ENCODE results near the gene SCN5A. TPM values are rescaled to one million over a fixed set of nuclear protein-coding genes. Genes with fewer than 3 reads are reported as not detected.

SCN5A gene
- total RNA-seq, result 1.7 and 4.2 TPM in 2 replicates
- long read RNA-seq, partial matches to known transcripts, result 1 of 1 reads
- long read RNA-seq, other reads (novel, unspliced or antisense), result 0 of 1 reads

DNA sequence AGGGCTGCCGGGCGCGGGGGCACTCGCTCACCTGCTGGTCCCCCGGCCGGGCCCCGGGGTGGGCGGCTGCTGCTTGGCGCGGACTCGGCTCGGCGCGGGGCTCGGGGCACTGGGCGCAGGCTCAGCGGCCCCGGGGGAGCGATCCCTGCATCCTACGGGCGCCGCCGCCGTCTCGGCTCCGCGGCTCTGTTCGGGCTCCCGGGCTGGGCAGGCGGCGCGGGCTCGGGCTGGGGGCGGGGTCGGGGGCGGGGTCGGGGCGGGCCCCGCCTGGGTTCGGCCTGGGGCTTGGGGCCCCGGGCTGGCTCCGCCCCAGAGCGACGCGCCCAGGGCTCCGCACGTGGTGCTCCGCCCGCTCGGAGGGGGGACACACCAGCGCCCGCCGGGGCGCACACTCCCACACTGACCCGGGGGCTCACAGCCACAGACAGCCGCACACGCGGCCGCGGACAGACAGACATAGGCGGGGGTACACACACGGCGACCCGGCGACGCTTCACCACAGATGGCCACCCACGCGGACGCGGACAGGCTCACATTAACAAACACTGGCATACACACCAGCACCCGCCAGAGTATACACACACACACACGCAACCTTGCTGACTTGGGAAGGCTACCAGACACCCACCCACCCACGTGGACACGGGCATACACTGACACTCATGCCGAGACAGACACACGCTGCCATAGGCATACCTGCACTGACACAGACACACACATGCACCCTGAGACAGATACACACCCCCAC is at the start of gene SCN5A:
Gene SCN5A (minus strand): TSS at position 188 of the 748 bp plus-strand sequence. CDS start 16,380 bp downstream, outside the sequence.
- TF ChIP-seq, protein P1, sequence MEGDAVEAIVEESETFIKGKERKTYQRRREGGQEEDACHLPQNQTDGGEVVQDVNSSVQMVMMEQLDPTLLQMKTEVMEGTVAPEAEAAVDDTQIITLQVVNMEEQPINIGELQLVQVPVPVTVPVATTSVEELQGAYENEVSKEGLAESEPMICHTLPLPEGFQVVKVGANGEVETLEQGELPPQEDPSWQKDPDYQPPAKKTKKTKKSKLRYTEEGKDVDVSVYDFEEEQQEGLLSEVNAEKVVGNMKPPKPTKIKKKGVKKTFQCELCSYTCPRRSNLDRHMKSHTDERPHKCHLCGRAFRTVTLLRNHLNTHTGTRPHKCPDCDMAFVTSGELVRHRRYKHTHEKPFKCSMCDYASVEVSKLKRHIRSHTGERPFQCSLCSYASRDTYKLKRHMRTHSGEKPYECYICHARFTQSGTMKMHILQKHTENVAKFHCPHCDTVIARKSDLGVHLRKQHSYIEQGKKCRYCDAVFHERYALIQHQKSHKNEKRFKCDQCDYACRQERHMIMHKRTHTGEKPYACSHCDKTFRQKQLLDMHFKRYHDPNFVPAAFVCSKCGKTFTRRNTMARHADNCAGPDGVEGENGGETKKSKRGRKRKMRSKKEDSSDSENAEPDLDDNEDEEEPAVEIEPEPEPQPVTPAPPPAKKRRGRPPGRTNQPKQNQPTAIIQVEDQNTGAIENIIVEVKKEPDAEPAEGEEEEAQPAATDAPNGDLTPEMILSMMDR (IDR thresholded peaks at IDR 0.05; ENCODE audit: unreplicated experiment), result no peak
- DNase-seq (ENCODE audit: low spot score, unreplicated experiment), result no peak
- Mint-ChIP-seq H3K9me3 (ENCODE audit: low read depth) (no peaks in the 10 kb centered on the region), H3K36me3 (ENCODE audit: insufficient read depth) (no peaks in the 10 kb centered on the region), H3K4me3 (ENCODE audit: low read depth) (peak within 1 kb of the TSS; percentile 70), H3K27ac (no peak within 1 kb of the TSS), H3K27me3 (peaks cover 15% of the 10 kb centered on the region), H3K4me1 (ENCODE audit: low read depth) (peaks cover 3% of the 10 kb centered on the region)

DNA sequence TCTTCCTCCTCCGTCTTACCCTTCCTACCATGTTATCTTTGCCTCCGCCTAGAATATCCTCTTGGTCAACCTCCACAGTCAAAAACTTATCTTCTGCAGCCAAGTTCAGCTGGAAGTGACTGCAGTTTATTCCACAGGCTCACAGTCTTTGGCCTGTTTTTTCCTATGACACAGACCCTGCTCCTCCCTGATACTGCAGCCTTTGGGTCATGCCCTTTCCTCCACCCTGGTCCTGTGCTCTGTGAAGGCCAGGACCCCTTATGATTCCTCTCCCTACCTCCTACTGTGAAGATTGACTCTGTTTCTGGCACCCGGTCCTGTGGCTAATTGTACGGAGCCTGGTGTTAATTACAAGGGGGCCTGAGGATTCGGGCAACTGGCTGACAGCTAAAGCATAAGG is 49.3 kb upstream of the SCN5A start:
- DNase-seq (ENCODE audit: low spot score, unreplicated experiment), result no peak
- Mint-ChIP-seq H3K27ac (no peak overlapping the region), H3K9me3 (ENCODE audit: low read depth) (no peaks in the 10 kb centered on the region), H3K27me3 (peaks cover 8% of the 10 kb centered on the region), H3K36me3 (ENCODE audit: insufficient read depth) (no peaks in the 10 kb centered on the region), H3K4me3 (ENCODE audit: low read depth) (no peak overlapping the region), H3K4me1 (ENCODE audit: low read depth) (no peaks in the 10 kb centered on the region)
- TF ChIP-seq, protein P1 (IDR thresholded peaks at IDR 0.05; ENCODE audit: unreplicated experiment), result no peak

DNA sequence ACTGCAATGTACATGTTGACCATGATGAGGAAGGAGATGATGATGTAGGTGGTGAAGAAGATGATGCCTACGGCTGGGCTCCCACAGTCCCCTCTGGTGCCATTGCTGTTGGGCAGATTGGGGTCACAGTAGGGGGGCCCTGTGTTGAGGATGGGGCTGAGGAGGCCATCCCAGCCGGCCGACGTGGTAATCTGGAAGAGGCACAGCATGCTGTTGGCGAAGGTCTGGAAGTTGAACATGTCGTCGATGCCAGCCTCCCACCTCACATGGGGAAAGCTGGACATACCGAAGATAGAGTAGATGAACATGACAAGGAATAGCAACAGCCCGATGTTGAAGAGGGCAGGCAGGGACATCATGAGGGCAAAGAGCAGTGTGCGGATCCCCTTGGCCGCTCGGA is 48.6 kb upstream of the SCN5A start:
- Mint-ChIP-seq H3K4me1 (ENCODE audit: low read depth) (no peaks in the 10 kb centered on the region), H3K4me3 (ENCODE audit: low read depth) (no peak overlapping the region), H3K36me3 (ENCODE audit: insufficient read depth) (no peaks in the 10 kb centered on the region), H3K27ac (no peak overlapping the region), H3K9me3 (ENCODE audit: low read depth) (no peaks in the 10 kb centered on the region), H3K27me3 (peaks cover 8% of the 10 kb centered on the region)
- TF ChIP-seq, protein P1 (IDR thresholded peaks at IDR 0.05; ENCODE audit: unreplicated experiment), result no peak
- no peak for DNase-seq (ENCODE audit: low spot score, unreplicated experiment)

DNA sequence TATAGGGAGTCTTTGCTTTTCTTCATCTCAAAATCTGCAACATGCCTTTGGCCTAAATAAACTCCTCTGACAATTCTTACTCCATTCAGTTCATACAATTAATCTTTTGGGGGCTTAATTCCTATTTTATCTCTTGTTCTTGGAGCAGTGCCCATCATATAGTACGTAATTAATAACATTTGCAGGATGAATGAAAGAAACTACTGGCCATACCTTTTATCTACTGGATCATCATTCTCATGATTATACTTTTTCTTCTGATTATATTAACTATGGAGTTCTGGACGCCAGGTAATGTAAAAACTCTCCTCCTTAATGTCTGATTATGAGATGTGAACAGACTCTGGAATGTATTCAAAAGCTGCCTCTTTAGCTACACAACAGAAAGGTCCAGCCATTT is 46.5 kb upstream of the SCN5A start:
- DNase-seq (ENCODE audit: low spot score, unreplicated experiment), result no peak
- TF ChIP-seq, protein P1 (IDR thresholded peaks at IDR 0.05; ENCODE audit: unreplicated experiment), result no peak
- Mint-ChIP-seq H3K27me3 (peaks cover 4% of the 10 kb centered on the region), H3K4me1 (ENCODE audit: low read depth) (no peaks in the 10 kb centered on the region), H3K36me3 (ENCODE audit: insufficient read depth) (no peaks in the 10 kb centered on the region), H3K4me3 (ENCODE audit: low read depth) (no peak overlapping the region), H3K27ac (no peak overlapping the region), H3K9me3 (ENCODE audit: low read depth) (no peaks in the 10 kb centered on the region)

DNA sequence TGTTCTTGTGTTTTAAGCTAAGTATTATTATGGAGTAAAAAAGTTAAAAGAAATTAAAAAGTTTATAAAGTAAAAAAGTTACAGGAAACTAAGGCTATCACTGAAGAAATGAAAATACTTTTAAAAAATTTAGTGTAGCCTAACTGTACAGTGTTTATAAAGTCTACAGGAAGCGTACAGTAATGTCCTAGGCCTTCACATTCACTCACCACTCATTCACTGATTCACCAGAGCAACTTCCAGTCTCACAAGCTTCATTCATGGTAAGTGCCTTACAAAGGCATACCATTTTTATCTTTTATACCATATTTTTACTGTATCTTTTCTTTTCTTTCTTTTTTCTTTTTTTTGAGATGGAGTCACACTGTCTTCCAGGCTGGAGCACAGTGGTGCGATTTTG is 40.7 kb upstream of the SCN5A start:
- Mint-ChIP-seq H3K27ac (no peak overlapping the region), H3K27me3 (peaks cover 3% of the 10 kb centered on the region)

More for the DNA sequence above, 40.7 kb upstream of the SCN5A start:
- Mint-ChIP-seq H3K9me3 (ENCODE audit: low read depth) (no peaks in the 10 kb centered on the region), H3K4me3 (ENCODE audit: low read depth) (no peak overlapping the region), H3K4me1 (ENCODE audit: low read depth) (no peaks in the 10 kb centered on the region), H3K36me3 (ENCODE audit: insufficient read depth) (no peaks in the 10 kb centered on the region)
- DNase-seq (ENCODE audit: low spot score, unreplicated experiment), result no peak
- TF ChIP-seq, protein P1 (IDR thresholded peaks at IDR 0.05; ENCODE audit: unreplicated experiment), result no peak
